Superior temporal gyrus (tissue), 1 donor: ENCODE measurements around the gene MAGEB1.

ENCODE experiments used
- DNase-seq: peaks from one replicate; pipeline ENCODE4 v3.0.0-alpha.2; 2016; ENCODE audit errors: extremely low spot score

MAGEB1 gene, protein sequence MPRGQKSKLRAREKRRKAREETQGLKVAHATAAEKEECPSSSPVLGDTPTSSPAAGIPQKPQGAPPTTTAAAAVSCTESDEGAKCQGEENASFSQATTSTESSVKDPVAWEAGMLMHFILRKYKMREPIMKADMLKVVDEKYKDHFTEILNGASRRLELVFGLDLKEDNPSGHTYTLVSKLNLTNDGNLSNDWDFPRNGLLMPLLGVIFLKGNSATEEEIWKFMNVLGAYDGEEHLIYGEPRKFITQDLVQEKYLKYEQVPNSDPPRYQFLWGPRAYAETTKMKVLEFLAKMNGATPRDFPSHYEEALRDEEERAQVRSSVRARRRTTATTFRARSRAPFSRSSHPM

DNA sequence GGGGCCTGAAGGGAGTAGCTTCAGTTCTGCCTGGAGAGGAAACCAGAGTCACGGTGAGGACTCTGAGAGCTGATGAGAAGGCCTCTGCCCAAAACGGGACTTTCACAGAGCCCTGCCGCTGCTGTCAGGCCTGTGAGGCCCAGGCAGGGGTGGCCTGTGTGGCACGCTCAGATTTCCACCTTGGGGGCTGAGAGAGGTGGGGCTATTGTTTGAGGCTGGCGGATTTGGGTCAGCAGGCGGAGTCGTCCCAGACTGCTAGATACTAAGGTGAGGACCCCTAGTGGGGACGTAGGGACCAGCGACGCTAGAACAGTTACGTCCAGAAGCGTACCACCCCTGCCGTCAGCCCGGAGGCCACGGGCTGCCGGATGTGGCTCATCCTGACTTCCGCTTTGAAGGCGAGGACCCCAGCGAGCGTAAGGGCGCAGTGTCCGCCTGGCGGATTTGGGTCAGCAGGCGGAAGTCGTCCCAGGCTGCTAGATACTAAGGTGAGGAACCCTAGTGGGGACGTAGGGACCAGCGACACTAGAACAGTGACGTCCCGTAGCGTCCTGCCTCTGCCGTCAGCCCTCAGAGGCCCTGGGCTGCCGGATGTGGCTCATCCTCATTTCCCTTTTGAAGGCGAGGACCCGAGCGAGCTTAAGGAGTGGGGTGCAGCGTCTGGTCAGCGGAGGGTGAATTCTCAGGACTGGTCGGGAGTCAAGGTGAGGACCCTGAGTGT lies at the start of gene MAGEB1:
TSS of gene MAGEB1 (plus strand) at position 378 of the 721 bp plus-strand sequence. CDS start 3,348 bp downstream, outside the sequence.
- no peak for DNase-seq

DNA sequence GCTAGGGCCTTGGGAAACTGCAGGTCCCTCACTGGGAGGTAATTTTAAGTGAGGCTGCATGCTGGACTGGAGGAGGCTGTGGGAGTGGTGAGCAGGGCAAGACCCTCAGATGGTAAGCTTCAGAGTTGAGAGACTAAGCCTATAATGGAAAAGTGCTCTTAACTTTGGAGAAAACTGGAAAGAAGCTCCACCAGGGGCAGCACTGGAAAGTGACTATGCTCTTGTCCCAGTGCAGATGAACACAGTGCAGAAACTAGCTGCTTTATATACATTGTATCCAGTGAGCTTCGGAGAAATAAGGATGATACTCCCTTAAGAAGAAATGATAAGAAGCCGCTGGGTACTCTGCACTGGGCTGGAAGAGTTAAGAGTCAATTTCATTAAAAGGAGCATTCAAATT lies 34.8 kb upstream of the MAGEB1 start:
- no peak for DNase-seq

DNA sequence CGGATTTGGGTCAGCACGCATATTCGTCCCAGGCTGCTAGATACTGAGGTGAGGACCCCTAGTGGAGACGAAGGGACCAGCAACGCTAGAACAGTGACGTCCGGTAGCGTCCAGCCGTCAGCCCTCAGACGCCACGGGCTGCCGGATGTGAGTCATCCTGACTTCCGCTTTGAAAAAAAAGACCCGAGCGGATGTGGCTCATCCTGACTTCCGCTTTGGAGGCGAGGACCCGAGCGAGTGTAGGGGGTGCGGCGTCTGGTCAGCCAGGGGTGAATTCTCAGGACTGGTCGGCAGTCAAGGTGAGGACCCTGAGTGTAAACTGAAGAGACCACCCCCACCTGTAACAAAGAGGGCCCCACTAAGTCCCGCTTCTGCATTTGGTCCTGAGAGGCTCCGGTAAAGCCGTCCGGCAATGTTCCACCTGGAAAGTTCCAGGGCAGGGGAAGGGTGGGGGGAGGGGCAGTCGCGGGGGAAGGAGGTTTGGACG lies 31.5 kb upstream of the MAGEB1 start, which contains the start of gene MAGEB2:
TSS of gene MAGEB2 (plus strand) at position 207 of the 487 bp plus-strand sequence. CDS start 3,018 bp downstream, outside the sequence.
- DNase-seq: no peak

DNA sequence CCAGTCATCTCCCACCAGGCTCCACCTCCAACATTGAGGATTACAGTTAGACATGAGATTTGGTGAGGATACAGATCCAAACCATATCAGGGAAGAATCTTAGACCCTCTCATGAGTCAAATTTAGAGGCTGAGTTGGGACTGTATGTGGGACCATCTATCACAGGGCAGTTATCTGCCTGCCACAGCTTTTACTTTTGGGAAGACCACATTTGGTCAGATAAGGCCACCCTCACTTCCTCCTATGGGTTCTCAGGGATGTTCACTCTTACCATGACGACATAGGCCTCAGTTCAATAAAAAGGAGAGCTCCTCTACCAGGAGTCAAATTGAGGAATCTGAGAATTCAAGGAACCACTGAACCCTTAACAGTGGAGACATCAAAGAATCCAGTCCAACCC lies 29.5 kb upstream of the MAGEB1 start:
- DNase-seq: no peak

DNA sequence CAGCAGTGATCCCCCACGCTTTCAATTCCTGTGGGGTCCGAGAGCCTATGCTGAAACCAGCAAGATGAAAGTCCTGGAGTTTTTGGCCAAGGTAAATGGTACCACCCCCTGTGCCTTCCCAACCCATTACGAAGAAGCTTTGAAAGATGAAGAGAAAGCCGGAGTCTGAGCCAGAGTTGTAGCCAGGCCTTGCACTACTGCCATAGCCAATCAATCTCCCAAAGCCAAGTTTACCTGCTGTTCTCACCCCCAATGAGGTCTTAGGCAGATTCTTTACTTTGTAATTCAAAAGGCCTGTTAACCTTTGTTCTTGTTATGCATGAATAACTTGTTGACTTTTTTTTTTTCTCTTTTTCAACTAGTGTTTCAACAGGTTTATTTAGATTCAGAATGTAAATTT lies 27.6 kb upstream of the MAGEB1 start:
- DNase-seq: no peak

DNA sequence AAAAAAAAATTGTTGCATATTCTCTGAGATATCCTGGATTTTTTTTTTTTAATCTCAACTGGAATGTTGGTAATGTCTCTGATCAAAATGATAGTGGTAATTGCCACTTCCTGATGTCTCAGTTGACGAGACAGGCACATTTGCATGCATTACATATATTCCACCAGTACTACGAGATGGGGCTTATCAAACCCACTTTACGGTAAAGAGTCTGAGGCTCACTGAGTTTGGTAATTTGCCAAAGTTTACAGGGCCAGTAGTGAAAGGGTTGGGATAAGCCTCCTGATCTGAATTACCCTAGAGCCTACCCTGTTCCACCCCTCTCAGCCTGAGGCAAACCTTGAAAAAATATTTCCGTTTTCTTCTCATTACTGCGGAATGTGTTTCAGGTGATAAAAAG lies 26.3 kb upstream of the MAGEB1 start:
- no peak for DNase-seq

DNA sequence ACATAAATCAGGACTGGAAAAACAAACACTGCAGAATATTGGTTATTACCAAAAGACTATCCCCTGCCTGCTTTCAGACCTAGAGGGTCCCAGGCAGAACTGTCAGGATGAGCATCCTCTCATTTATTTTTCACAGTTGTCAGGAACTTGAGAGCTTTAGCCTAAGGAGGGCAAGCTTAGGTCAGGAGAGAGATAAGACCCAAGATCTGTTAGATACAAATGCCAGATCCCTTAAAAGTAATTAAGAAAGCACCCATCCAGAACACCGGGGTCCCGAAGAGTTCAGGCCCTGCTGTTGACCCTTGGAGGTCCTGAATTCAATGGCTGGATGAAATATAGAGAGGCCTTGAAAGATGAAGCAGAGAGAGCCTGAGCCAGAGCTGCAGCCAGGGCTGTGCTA lies 22.4 kb upstream of the MAGEB1 start:
- DNase-seq: no peak

DNA sequence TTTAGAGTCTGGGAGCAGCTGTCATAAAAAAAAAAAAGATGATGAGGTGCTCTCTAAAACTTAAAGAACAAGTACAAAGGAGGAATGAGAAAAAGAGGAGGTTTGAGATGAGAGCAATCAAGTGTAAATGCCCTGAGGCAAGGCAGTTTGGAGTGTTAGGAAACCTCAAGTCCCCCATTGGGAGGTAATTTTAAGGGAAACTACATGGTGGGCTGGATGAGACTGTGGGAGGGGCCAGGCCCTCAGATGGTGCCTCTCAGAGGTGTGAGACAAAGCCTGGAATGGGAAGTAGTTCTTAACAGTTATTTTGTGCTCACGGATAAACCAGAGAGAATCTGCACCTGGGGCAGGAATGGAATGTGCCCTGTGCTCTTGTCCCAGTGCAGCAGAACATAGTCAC lies 18.4 kb upstream of the MAGEB1 start:
- no peak for DNase-seq

DNA sequence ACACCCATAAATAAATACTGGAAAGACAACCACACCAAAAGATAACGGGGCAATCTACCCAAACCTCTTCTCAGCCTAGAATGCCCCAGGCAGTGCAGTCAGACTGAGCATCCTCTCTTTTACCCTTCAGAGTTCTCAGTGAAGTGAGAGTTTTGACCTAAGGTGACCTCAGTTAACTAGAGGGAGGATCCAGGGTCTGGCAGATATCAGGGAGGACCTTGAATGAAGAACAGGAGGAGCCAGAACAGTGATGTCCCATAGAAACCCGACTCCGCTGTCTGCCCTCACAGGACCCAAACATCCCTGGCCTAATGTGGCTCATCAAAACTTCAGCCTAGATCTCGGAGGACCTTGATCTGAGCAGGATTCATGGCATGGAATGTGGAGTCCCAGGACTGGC lies 16.6 kb upstream of the MAGEB1 start, which contains the start of gene MAGEB3:
TSS of gene MAGEB3 (plus strand) at position 263 of the 400 bp plus-strand sequence. CDS start 5,268 bp downstream, outside the sequence.
- DNase-seq: no peak

DNA sequence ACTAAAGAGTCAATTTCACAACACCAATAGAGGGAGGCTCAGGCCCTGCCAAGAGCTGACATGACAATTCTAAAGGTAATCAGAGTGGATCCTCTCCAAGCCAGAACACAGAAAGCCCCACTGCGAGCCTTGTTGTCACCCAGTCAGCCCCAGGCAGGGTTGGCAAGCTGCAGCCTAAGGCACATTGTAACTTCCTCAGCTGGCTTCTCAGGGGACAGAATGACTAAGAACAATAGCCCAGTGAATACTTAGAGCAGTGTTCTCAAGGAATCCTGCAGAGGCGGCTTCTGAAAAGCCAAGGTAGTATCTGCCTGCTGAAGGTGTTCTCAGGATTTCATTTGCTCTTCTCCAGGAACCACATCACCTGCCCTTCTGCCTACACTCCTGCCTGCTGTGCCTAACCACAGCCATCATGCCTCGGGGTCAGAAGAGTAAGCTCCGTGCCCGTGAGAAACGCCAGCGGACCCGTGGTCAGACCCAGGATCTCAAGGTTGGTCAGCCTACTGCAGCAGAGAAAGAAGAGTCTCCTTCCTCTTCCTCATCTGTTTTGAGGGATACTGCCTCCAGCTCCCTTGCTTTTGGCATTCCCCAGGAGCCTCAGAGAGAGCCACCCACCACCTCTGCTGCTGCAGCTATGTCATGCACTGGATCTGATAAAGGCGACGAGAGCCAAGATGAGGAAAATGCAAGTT lies 5.1 kb upstream of the MAGEB1 start, which contains the start of gene MAGEB4:
TSS of gene MAGEB4 (plus strand) at position 277 of the 692 bp plus-strand sequence. CDS start at position 413, 136 bp downstream.
- no peak for DNase-seq

DNA sequence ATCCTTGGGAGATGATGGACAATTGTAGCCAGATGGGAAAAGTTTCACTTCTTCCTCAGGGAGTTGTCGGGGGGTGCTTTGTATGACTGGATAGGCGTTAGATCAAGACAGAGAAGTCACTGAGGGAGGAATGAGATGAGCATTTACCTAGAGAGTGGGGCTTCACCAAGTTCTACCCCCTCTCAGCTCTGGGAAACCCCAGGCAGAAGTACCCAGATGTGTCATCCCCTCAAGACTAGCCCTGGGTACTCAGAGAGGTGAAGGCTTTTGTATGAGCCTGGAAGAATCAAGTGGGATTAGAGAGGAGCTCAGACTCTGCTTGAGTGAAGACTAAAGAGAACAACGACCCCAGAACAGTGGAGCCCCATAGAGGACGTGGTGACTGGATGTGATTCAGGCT lies 1.9 kb downstream of the MAGEB1 start:
- DNase-seq: no peak

DNA sequence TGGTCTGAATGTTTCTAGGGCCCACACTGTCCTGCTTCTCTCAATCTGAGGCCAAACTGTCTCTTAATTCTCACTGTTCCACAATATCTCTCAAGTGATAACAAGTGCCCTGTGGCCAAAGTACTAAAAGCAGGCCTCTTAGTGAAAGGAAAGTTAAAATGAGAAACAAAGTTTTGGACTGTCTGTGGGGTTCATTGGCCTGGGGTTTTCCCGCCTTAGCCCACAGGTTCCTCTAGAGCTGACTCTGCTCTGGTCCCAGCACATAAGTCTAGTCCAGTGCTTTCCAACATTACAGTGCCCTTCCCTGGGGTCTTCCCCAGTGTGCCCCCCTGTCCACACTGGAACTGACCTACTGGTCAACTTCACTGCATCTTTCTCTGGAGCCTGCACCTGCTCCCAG lies 6.3 kb downstream of the MAGEB1 start:
- DNase-seq: no peak

DNA sequence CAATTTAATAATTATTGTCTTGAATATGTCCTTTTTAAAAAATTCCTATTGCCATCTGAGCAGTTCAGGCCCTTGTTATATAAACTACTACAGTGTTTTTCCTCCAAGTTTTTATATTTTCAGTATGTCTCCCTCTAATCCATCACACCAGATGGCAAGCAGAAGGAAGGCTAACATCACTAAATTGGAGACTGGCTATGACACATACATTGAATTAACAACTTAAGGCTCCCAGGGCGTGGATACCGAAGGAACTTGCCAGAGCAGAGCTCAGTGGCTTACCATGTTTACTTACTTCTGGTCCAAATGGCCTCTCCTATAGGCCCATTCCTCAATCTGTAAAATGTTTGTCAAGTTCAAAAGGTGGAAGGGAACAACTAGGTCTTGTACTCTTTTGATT lies 13.0 kb downstream of the MAGEB1 start:
- DNase-seq: no peak

DNA sequence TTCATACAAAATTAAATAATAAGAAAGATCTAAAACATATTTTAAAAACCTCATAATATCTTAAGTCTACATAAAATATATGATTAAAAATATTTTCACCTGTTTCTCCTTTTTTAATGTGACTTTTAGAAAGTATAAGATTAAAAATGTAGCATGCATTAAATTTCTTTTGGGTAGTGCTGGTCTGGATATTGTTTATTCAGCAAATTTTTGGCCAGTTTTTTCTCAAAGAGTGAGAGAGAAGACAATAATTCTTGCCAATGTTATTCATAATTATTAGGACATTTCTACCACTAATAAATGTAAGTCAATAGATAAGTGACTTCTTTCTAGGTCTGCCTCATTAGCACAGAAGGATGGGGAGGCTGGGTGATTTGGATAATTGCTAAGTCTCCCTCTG lies 14.1 kb downstream of the MAGEB1 start:
- no peak for DNase-seq

DNA sequence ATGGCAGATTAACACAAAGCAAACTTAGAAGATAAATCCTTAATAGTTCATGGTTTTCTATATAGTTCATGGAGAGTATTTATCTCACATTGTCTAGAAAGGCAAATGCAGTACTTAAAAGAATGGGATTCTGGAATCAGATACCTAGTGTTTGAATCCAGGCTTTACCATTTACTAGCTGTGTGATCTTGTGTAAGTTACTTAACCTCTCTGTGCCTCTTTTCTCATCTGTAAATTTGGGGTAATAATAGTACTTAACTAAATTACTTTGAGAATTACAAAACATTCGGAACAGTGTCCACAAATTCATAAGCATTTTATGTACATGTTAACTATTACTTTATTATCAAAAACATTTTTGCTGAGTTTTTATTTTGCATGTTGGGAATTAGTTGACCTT lies 15.8 kb downstream of the MAGEB1 start:
- no peak for DNase-seq

DNA sequence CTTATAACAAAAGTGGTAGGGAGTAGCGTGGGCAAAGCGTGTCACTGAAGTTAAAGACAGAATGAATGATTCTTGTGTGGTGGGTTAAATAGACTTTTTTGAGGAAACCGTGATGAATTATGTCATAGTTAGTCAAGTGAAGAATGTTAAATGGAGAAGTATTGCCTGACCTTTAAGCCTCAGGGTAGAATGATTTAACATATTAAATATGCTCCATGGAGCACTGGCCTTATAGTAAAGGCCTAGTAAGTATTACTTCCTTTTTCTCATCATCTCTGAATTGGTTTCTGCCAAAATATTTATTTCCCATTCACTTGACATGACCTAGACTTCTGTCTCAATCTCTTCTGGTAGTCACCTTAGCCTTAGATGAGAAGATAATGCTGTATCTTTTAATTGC lies 23.7 kb downstream of the MAGEB1 start:
- no peak for DNase-seq

DNA sequence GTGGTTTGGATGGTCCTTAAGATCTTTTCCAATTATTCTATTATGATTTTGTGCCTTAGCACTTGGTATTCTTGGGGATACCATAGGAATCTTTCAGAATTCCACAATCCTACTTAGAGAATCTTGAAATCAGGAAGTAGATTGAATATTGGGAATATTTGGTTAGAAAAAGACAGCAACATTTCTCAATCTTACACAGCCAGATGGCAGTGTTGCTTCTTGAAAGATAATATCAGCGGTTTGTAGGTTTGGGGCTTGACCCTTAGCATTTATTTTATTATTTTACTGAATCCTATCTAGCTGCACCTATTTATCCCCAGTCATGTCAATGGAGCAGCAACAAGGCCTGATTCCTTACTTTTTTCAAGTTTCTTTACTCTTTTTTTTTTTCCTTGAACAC lies 28.6 kb downstream of the MAGEB1 start:
- peak; percentile 15 for DNase-seq

DNA sequence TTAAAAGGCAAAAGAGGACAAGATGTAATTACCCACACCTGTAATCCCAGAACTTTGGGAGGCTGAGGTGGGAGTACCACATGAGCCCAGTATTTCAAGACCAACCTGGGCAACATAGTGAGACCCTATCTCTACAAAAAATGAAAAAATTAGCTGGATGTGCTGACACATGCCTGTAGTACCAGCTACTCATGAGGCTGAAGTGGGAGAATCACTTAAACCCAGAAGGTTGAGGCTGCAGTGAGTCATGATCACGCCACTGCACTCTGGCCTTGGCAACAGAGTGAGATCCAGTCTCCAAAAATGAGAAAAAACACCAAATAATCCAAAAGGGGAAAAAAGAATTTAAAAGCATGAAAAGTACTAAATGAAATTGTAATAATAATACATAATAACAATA lies 31.4 kb downstream of the MAGEB1 start:
- DNase-seq: no peak

DNA sequence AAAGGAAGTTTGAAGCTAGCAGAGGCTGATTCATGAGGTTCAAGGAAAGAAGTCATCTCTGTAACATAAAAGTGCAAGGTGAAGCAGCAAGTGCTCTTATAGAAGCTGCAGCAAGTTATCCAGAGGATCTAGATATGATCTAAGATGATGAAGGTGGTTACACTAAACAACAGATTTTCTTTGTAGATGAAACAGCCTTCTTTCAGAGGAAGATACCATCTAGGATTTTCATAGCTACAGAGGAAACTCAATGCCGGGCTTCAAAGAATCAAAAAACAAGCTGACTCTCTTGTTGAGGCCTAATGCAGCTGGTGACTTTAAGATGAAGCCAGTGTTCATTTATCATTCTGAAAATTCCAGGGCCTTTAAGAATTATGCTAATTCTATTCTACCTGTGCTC lies 33.5 kb downstream of the MAGEB1 start:
- DNase-seq: no peak

DNA sequence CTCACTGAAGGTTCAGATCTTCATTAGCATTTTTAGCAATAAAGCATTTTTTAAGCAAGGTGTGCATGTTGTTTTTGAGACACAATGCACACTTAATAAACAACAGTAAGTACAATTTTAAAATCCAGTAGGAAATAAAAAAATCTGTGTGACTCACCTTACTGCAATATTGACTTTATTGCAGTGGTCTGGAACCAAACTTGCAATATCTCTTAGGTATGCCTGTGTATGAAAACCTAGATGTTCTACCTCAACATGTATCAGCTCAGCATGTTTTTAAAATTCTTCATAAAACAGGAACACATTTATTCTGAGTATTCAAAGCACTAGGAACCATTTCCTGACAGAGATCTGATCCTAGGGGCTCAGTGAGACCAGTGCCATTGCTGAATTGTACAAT lies 35.6 kb downstream of the MAGEB1 start:
- no peak for DNase-seq

DNA sequence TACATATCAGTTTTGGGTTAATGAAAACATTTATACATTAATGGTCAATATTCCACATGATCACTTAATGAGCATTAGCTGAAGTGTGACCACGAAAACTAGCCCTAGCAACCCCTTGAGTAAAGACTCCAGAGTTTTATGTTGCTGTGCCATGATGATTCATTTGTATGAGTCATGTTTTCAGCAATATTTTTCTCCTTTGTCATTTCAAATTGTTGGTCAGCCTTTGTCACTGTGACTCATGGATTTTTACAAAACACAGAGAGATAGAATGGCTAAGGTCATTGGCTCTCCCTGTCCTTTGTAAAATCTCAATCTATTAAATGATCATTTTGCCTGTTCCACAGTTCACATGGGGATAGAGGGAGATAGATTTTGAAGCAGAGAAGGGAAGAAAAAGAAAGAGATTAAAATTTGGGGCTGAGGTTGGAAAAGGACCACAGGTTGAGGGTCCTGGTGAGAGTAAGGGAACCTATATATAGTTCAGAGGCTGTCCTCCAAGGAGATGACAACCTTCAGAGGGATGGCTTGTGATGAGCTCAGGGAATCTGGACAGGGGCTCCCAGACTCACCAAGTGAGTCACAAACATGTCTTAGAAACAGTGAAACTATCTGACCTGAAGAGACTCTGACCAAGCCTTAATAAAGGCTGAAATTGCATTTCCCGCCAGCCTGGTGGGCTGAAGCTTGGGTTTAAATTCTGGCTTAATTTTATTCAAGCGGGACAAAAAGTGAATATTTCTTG lies 36.7 kb downstream of the MAGEB1 start:
- no peak for DNase-seq
